Peyer's patch (tissue), 4 donors: Measurements from ENCODE around the gene NDUFC2. TPM values are rescaled to one million over a fixed set of nuclear protein-coding genes. Genes with fewer than 3 reads are reported as not detected.

Source experiments
- DNase-seq, 3 donors: peaks; one replicate each; pipeline ENCODE4 v3.0.0-alpha.2; 2017 to 2019
- H3K27ac ChIP-seq, 4 donors: fragments of 200-600 bp; sonication (generic); one replicate each; pipeline ENCODE4 v1.5.1; 2016 to 2019
- H3K27me3 ChIP-seq, 2 donors: fragments of 200-600 bp; sonication (generic); one replicate each; pipeline ENCODE4 v1.5.1; 2019
- H3K36me3 ChIP-seq, 3 donors: fragments of 200-600 bp; sonication (generic); one replicate each; pipeline ENCODE4 v1.5.1; 2016 to 2019
- H3K4me1 ChIP-seq, 4 donors: fragments of 200-600 bp; sonication (generic); one replicate each; pipeline ENCODE4 v1.5.1; 2016 to 2019
- H3K4me3 ChIP-seq, 4 donors: fragments of 200-600 bp; sonication (generic); 1 replicate in 3 of 4; 2 replicates in 1 of 4; pipeline ENCODE4 v1.5.1; 2016 to 2019; ENCODE audit warnings: mild to moderate bottlenecking in 1 of 4
- H3K9me3 ChIP-seq, 4 donors: fragments of 200-600 bp; sonication (generic); one replicate each; pipeline ENCODE4 v1.5.1; 2016 to 2019; ENCODE audit warnings: mild to moderate bottlenecking in 1 of 4
- POLR2A ChIP-seq, 2 donors: fragments of 450-650 bp; IDR thresholded peaks; one replicate each; pipeline ENCODE4 v1.5.1; 2017; ENCODE audit warnings: antibody characterized with exemption in 2 of 2, mild to moderate bottlenecking in 2 of 2, moderate library complexity in 2 of 2
- total RNA-seq, 4 donors: library from RNA; depleted of rRNA; stranded (reverse); fragments of >200 nt; gene quantifications; one replicate each; pipeline ENCODE4 v1.1.0, GENCODE V29; 2016
- TF ChIP-seq, protein P1 (sequence below), 6 experiments: fragments of 450-650 bp in 4 of 6; fragments of 200-600 bp in 2 of 6; sonication (generic) in 1 of 6; IDR thresholded peaks; one replicate each; pipeline ENCODE4 v1.5.1; 2017 to 2019; ENCODE audit warnings: antibody characterized with exemption in 6 of 6, mild to moderate bottlenecking in 3 of 6, moderate library complexity in 1 of 6

The NDUFC2 gene
- total RNA-seq, 4 donors from 2014 or later: 47.0 to 159 (median 117) TPM

DNA sequence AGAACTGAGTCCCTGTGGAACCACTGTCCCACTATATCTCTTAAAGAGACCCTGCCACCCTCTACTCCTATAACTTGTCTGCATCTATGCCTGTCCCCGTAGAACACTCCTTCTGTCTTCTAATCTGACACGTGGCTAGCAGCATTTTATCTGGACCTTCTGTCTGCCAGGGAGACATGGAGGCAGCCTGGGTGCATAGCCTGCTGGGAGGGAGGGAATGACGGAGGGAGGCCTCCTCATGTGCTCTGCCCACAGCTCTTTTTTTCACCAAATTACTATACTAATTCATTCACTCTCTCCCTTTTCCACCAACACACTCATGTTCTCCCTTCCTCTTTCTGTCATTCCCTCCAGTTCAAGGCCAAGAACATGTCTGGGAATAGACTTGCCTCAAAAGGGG, 23.6 kb downstream of the NDUFC2 start:
- Histone ChIP-seq H3K27ac (no peak overlapping the region), H3K27me3 (no peaks in the 10 kb centered on the region), H3K9me3 (no peaks in the 10 kb centered on the region), H3K4me3 (no peak overlapping the region), H3K4me1 (no peaks in the 10 kb centered on the region), H3K36me3 (no peaks in the 10 kb centered on the region)
- no peak for DNase-seq
- no peak for TF ChIP-seq POLR2A (IDR thresholded peaks at IDR 0.05)
- TF ChIP-seq, protein P1, sequence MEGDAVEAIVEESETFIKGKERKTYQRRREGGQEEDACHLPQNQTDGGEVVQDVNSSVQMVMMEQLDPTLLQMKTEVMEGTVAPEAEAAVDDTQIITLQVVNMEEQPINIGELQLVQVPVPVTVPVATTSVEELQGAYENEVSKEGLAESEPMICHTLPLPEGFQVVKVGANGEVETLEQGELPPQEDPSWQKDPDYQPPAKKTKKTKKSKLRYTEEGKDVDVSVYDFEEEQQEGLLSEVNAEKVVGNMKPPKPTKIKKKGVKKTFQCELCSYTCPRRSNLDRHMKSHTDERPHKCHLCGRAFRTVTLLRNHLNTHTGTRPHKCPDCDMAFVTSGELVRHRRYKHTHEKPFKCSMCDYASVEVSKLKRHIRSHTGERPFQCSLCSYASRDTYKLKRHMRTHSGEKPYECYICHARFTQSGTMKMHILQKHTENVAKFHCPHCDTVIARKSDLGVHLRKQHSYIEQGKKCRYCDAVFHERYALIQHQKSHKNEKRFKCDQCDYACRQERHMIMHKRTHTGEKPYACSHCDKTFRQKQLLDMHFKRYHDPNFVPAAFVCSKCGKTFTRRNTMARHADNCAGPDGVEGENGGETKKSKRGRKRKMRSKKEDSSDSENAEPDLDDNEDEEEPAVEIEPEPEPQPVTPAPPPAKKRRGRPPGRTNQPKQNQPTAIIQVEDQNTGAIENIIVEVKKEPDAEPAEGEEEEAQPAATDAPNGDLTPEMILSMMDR (IDR thresholded peaks at IDR 0.05): no peak

DNA sequence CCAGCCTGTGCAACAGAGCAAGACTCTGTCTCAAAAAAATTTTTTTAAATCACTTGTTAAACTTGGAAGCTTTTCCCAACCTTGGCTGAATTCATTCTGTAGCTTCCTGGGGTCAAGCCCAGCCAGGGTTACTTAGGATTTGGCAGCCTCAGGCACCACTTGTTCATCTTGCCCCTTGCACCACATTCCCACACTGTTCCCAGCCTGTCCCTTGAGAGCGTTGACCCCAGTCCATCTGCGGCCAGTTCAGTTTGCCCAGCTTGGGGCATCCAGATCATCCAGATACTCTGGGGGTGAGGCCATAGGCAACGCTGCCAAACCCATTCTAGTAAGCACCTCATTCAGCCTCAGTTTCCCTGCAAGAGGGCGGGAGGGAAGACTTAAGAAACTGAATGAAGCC, 24.7 kb downstream of the NDUFC2 start:
- no peaks in the 10 kb centered on the region for H3K36me3 ChIP-seq
- H3K9me3 ChIP-seq: no peaks in the 10 kb centered on the region
- no peak overlapping the region for H3K4me3 ChIP-seq
- no peak overlapping the region for H3K27ac ChIP-seq
- H3K4me1 ChIP-seq: no peaks in the 10 kb centered on the region
- no peak for TF ChIP-seq POLR2A (IDR thresholded peaks at IDR 0.05)
- TF ChIP-seq, protein P1 (IDR thresholded peaks at IDR 0.05): no peak
- no peaks in the 10 kb centered on the region for H3K27me3 ChIP-seq
- DNase-seq: no peak

DNA sequence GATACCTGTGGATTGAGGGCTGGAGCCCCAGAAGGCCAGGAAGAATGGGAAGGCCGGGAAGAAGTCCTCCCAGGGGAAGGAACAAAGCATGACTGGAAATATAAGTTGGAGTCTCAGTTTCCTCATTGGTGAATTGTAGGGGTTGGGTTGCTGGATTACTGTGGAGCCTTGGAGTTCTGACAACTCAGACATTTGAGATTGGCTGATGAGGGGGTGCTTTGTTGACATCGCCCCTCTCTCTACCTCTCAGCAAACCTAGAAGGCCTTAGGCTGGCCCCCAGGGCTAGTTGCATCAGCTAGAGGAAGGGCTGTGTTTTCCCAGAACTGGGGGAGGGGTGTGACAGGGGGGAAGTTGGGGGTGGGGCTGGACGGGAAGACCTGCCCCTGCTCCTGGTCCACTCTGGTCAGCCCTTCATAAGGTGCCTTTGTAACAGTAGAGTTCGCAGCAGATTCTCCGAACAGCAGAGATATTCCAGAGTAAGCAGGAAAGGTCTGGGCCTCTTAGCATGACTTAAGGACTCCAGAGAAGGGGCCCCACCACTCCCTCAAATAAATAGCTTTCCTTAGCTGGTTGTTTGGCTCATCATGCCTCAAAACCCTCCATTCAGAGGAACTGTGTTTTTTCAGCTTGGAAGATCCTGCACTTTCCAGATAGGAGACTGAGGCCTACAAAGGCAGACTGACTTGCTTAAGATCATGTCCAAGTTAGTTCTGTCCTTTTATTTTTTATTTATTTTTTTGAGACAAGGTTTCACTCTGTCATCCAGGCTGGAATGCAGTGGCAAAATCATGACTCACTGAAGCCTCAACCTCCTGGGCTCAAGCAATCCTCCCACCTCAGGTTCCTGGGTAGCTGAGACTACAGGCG, 28.5 kb downstream of the NDUFC2 start:
- Histone ChIP-seq H3K27me3 (no peaks in the 10 kb centered on the region), H3K4me1 (peaks cover 0 to 3% (median 0%) of the 10 kb centered on the region in 4 donors), H3K4me3 (no peak overlapping the region), H3K27ac (no peak overlapping the region), H3K9me3 (no peaks in the 10 kb centered on the region), H3K36me3 (no peaks in the 10 kb centered on the region)
- no peak for DNase-seq
- TF ChIP-seq, protein P1 (IDR thresholded peaks at IDR 0.05): no peak
- no peak for TF ChIP-seq POLR2A (IDR thresholded peaks at IDR 0.05)

DNA sequence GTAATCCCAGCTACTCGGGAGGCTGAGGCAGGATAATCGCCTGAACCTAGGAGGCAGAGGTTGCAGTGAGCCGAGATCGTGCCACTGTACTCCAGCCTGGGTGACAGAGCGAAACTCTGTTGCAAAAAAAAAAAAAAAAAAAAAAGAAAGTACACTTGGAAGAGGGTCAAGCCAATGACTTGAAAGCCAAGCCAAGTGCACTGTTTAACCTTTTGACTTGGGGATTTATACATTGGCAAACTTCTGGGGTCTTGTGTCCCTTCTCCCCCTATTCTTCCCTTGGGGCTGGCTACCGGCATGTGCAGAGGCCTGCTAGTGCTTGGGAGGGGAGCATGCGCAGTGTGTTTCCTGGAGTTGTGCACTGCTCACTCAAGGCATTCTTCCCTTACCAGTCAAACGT, 30.3 kb downstream of the NDUFC2 start:
- Histone ChIP-seq H3K4me1 (peaks cover 0 to 12% (median 0%) of the 10 kb centered on the region in 4 donors), H3K27me3 (no peaks in the 10 kb centered on the region), H3K4me3 (no peak overlapping the region), H3K36me3 (no peaks in the 10 kb centered on the region), H3K9me3 (no peaks in the 10 kb centered on the region), H3K27ac (no peak overlapping the region)
- TF ChIP-seq, protein P1 (IDR thresholded peaks at IDR 0.05): no peak
- TF ChIP-seq POLR2A (IDR thresholded peaks at IDR 0.05): no peak
- DNase-seq: no peak

DNA sequence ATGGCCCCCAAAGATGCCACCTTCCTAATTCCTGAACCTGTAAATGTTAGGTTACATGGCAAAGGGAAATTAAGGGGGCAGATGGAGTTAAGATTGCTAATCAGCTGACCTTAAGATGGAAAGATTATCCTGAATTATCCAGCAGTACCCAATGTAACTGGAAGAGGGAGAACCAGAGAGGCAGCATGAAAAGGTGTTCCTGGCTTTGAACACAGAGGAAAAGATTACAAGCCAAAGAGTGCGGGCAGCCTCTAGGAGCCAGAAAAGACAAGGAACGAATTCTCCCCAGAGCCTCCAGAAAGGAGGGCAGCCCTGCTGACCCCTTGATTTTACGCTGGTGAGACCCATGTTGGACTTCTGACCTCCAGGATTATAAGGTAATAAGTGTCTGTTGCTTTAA, 31.1 kb downstream of the NDUFC2 start:
- H3K4me3 ChIP-seq: no peak overlapping the region
- peaks cover 0 to 12% (median 0%) of the 10 kb centered on the region in 4 donors for H3K4me1 ChIP-seq
- DNase-seq: no peak
- no peak overlapping the region for H3K27ac ChIP-seq
- no peaks in the 10 kb centered on the region for H3K36me3 ChIP-seq
- H3K27me3 ChIP-seq: no peaks in the 10 kb centered on the region
- no peak for TF ChIP-seq POLR2A (IDR thresholded peaks at IDR 0.05)
- TF ChIP-seq, protein P1 (IDR thresholded peaks at IDR 0.05): no peak
- H3K9me3 ChIP-seq: no peaks in the 10 kb centered on the region
